MCF 10A (cell line): ENCODE measurements around the gene NUBPL. TPM values are rescaled to one million over a fixed set of nuclear protein-coding genes. Genes with fewer than 3 reads are reported as not detected.
"Not testable (repeated sequence)": the region's sequence is repeated elsewhere in the genome, so short reads cannot be mapped to it uniquely, and the experiment has no call there.

Experiments
- BruUV-seq: library from RNA; stranded (reverse); fragments of 400-500 nt; replicated peaks from 2 replicates; lab custom pipeline; 2021; lab: Mats Ljungman, UMichigan
- CTCF ChIA-PET: fragments of 300-600 bp; sonication (Branson Sonifier 250); formaldehyde crosslinking; extraction: SDS; loops from one replicate; lab custom pipeline; 2021; ENCODE audit warnings: antibody characterized with exemption, inconsistent platforms; lab: Yijun Ruan, JAX
- POLR2A ChIA-PET: fragments of 300-600, 350-650 bp; sonication (Branson Sonifier 250); formaldehyde crosslinking; extraction: SDS; loops from one replicate; lab custom pipeline; 2020; ENCODE audit warnings: antibody characterized with exemption, inconsistent platforms; lab: Yijun Ruan, JAX
- DNase-seq: peaks from one replicate; pipeline ENCODE4 v3.0.0-alpha.2; 2018; ENCODE audit not compliant: unreplicated experiment
- H3K27ac Mint-ChIP-seq: one replicate; pipeline ENCODE4 v1.8.0; 2022; ENCODE audit warnings: mild to moderate bottlenecking, low read depth, mixed read lengths; ENCODE audit not compliant: unreplicated experiment
- H3K27me3 Mint-ChIP-seq: one replicate; pipeline ENCODE4 v1.8.0; 2022; ENCODE audit warnings: mixed read lengths; ENCODE audit not compliant: insufficient read depth, unreplicated experiment
- H3K36me3 Mint-ChIP-seq: one replicate; pipeline ENCODE4 v1.8.0; 2022; ENCODE audit warnings: mild to moderate bottlenecking, moderate library complexity, mixed read lengths; ENCODE audit not compliant: insufficient read depth, unreplicated experiment
- H3K4me1 Mint-ChIP-seq: one replicate; pipeline ENCODE4 v1.8.0; 2022; ENCODE audit warnings: mixed read lengths; ENCODE audit not compliant: insufficient read depth, unreplicated experiment
- H3K4me3 Mint-ChIP-seq: one replicate; pipeline ENCODE4 v1.8.0; 2022; ENCODE audit warnings: mild to moderate bottlenecking, moderate library complexity, mixed read lengths; ENCODE audit not compliant: unreplicated experiment
- H3K9me3 Mint-ChIP-seq: one replicate; pipeline ENCODE4 v1.8.0; 2022; ENCODE audit warnings: mixed read lengths; ENCODE audit not compliant: unreplicated experiment
- intact Hi-C: fragments of 100-400 bp; cut with micrococcal nuclease; formaldehyde crosslinking; loops from 2 replicates; pipeline ENCODE4 v1.14.1; 2022
- total RNA-seq: library from RNA; stranded (reverse); gene quantifications from 2 replicates; pipeline ENCODE4 v1.2.3, GENCODE V29; 2022
- TF ChIP-seq, protein P1 (sequence below): fragments of 200-600 bp; IDR thresholded peaks from one replicate; pipeline ENCODE4 v1.8.0; 2022; ENCODE audit warnings: antibody characterized with exemption, mild to moderate bottlenecking; ENCODE audit not compliant: unreplicated experiment

NUBPL gene
- total RNA-seq, 1 experiment from 2014 or later, result 12.3 TPM

DNA sequence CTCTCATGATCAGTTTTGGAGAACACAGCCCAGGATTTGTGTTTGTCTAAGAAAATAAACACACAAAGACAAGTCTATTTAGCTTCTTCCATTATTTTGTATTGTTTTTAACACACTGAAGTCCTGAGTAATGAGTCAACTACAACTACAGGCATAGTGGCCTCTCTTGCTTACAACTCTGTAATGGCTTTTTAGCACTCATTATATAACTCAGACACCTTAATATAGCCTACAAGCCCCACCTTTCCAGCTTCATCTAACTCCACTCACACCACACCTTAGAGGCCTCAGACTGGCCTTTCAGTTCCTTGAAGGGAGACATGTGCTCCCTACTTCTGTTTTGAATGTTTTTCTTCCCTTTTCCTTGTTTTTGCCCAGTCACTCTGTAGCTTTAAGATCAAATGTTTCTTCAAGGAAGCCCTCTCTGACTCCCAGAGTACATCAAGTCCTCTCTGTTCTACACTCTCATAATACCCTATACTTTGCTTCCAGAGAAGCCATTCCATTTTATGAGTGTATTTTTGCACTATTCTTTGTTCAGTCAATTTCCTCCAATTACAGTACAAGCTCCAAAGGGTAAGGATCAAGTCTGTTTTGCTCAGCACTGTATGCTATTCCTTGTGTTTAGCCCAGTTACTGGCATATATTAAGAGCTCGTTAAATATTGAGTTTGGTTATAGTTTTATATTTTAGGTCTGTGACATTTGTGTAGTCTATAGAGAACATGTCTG, 282.3 kb downstream of the NUBPL start:
- peaks cover 8% of the 10 kb centered on the region for H3K9me3 Mint-ChIP-seq

GRCh38 chr14:31854508-31855075, 293.4 kb downstream of the NUBPL start:
- DNase-seq, result no peak
- Mint-ChIP-seq H3K27ac (no peak overlapping the region), H3K4me1 (peaks cover 4% of the 10 kb centered on the region), H3K27me3 (no peaks in the 10 kb centered on the region), H3K36me3 (peaks cover 13% of the 10 kb centered on the region), H3K4me3 (no peak overlapping the region), H3K9me3 (no peaks in the 10 kb centered on the region)
- POLR2A ChIA-PET, result no interaction called here
- TF ChIP-seq, protein P1, sequence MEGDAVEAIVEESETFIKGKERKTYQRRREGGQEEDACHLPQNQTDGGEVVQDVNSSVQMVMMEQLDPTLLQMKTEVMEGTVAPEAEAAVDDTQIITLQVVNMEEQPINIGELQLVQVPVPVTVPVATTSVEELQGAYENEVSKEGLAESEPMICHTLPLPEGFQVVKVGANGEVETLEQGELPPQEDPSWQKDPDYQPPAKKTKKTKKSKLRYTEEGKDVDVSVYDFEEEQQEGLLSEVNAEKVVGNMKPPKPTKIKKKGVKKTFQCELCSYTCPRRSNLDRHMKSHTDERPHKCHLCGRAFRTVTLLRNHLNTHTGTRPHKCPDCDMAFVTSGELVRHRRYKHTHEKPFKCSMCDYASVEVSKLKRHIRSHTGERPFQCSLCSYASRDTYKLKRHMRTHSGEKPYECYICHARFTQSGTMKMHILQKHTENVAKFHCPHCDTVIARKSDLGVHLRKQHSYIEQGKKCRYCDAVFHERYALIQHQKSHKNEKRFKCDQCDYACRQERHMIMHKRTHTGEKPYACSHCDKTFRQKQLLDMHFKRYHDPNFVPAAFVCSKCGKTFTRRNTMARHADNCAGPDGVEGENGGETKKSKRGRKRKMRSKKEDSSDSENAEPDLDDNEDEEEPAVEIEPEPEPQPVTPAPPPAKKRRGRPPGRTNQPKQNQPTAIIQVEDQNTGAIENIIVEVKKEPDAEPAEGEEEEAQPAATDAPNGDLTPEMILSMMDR, result no peak
- intact Hi-C loops, result no loop called here
- CTCF ChIA-PET, result no interaction called here
- no TSS peak for BruUV-seq

More for the DNA sequence above, 282.3 kb downstream of the NUBPL start:
- peak; percentile 9 for DNase-seq
- Mint-ChIP-seq H3K4me3 (no peak overlapping the region), H3K27me3 (no peaks in the 10 kb centered on the region), H3K36me3 (peaks cover 10% of the 10 kb centered on the region), H3K4me1 (peaks cover 10% of the 10 kb centered on the region), H3K27ac (no peak overlapping the region)
- intact Hi-C loops, result no loop called here
- ChIA-PET POLR2A (interaction anchor here (0.6 kb wide), 1 partner anchor 145 kb away, joined by 3 read pairs; no protein-coding TSS in a partner anchor), CTCF (interaction anchor here (0.5 to 0.6 kb wide), 3 partner anchors 61 to 708 kb away, joined by 3 to 4 read pairs (median 4); no protein-coding TSS in a partner anchor)
- no TSS peak for BruUV-seq
- TF ChIP-seq, protein P1, result no peak

- TF ChIP-seq, protein P1, result no peak
- intact Hi-C loops, result no loop called here
- BruUV-seq, result no TSS peak
- Mint-ChIP-seq H3K27ac (no peak overlapping the region), H3K4me3 (no peak overlapping the region), H3K36me3 (peaks cover 12% of the 10 kb centered on the region), H3K4me1 (peaks cover 4% of the 10 kb centered on the region), H3K9me3 (no peaks in the 10 kb centered on the region), H3K27me3 (no peaks in the 10 kb centered on the region)
- DNase-seq, result no peak
- ChIA-PET CTCF (interaction anchor here (0.5 to 0.7 kb wide), 3 partner anchors 658 to 1988 kb away, joined by 3 read pairs; no protein-coding TSS in a partner anchor), POLR2A (no interaction called here)
Observed at GRCh38 chr14:31855262-31855661, 294.1 kb downstream of the NUBPL start.

DNA sequence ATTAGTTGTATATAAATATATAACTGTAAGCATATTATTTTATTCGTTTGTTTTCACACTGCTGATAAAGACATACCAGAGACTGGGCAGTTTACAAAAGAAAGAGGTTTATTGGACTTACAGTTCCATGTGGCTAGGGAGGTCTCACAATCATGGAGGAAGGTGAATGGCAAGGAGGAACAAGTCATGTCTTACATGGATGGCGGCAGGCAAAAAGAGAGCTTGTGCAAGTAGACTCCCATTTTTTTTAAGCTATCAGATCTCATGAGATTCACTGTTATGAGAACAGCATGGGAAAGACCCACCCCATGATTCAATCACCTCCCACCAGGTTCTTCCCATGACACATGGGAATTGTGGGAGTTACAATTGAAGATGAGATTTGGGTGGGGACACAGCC, 294.8 kb downstream of the NUBPL start:
- H3K36me3 Mint-ChIP-seq, result peaks cover 12% of the 10 kb centered on the region
- H3K27ac Mint-ChIP-seq, POLR2A ChIA-PET, H3K27me3 Mint-ChIP-seq, intact Hi-C loops, H3K9me3 Mint-ChIP-seq, BruUV-seq, H3K4me1 Mint-ChIP-seq, DNase-seq, H3K4me3 Mint-ChIP-seq: not testable (repeated sequence)
- CTCF ChIA-PET, result interaction anchor here (0.7 kb wide), 2 partner anchors 657 to 1541 kb away, joined by 3 read pairs; no protein-coding TSS in a partner anchor
